Naive B cell (primary cell): ENCODE results near the gene HPS4. TPM values are rescaled to one million over a fixed set of nuclear protein-coding genes. Genes with fewer than 3 reads are reported as not detected.
"Not testable (repeated sequence)": the region's sequence is repeated elsewhere in the genome, so short reads cannot be mapped to it uniquely, and the experiment has no call there.

ENCODE experiments used
- ATAC-seq, 2 donors: fragments of 150-1000 bp; cut with Tn5 transposase; 2 replicates each; pipeline ENCODE4 v1.10.0; 2021; ENCODE audit warnings: low read depth in 2 of 2, mild to moderate bottlenecking in 2 of 2, moderate library complexity in 2 of 2
- DNase-seq: peaks from one replicate; pipeline ENCODE4 v3.0.0; 2022
- H3K27ac Mint-ChIP-seq, 6 donors: one replicate each; pipeline ENCODE4 v1.8.0; 2020 to 2022; ENCODE audit warnings: mild to moderate bottlenecking in 6 of 6, mixed read lengths in 6 of 6, moderate library complexity in 5 of 6, inconsistent platforms in 2 of 6
- H3K27me3 Mint-ChIP-seq, 3 donors: one replicate each; pipeline ENCODE4 v1.8.0; 2021 to 2022; ENCODE audit warnings: mixed read lengths in 3 of 3, mild to moderate bottlenecking in 1 of 3
- H3K36me3 Mint-ChIP-seq, 2 donors: one replicate each; pipeline ENCODE4 v1.8.0; 2020 to 2022; ENCODE audit warnings: mixed read lengths in 2 of 2, inconsistent platforms in 1 of 2, mild to moderate bottlenecking in 1 of 2
- H3K4me1 Mint-ChIP-seq, 3 donors: one replicate each; pipeline ENCODE4 v1.8.0; 2020 to 2022; ENCODE audit warnings: mixed read lengths in 3 of 3, inconsistent platforms in 1 of 3, mild to moderate bottlenecking in 1 of 3, moderate library complexity in 1 of 3
- H3K4me3 Mint-ChIP-seq, 8 donors: one replicate each; pipeline ENCODE4 v1.8.0; 2020 to 2022; ENCODE audit warnings: mild to moderate bottlenecking in 8 of 8, mixed read lengths in 8 of 8, moderate library complexity in 8 of 8, inconsistent platforms in 2 of 8
- H3K9me3 Mint-ChIP-seq, 7 donors: one replicate each; pipeline ENCODE4 v1.8.0; 2020 to 2022; ENCODE audit warnings: mixed read lengths in 7 of 7, mild to moderate bottlenecking in 5 of 7, inconsistent platforms in 2 of 7, moderate library complexity in 1 of 7
- polyA plus RNA-seq, 6 donors: library from polyadenylated mRNA; unstranded; fragments of 300-500 nt; fragmentation: Illumina TruSeq; gene quantifications; one replicate each; pipeline ENCODE4 v1.2.3, GENCODE V29; 2021; ENCODE audit warnings: low read depth in 6 of 6

Gene HPS4
- polyA plus RNA-seq, 6 donors from 2014 or later = 16.7 to 26.9 (median 24.6) TPM

- Mint-ChIP-seq H3K9me3 (peaks cover 0 to 5% (median 2%) of the 10 kb centered on the region in 7 donors), H3K36me3 (peaks cover 0 to 5% of the 10 kb centered on the region in 2 donors), H3K4me3 (peak within 1 kb of the TSS; percentile 88 to 99 (median 95)), H3K27ac (peak within 1 kb of the TSS; percentile 94 to 99 (median 98)), H3K27me3 (no peaks in the 10 kb centered on the region), H3K4me1 (peaks cover 42 to 56% (median 53%) of the 10 kb centered on the region in 3 donors)
- peak; percentile 90 for DNase-seq
- ATAC-seq = peak; percentile 80 to 83
These were observed 54.8 kb downstream of the HPS4 start, which contains the start of gene ASPHD2 for GRCh38 chr22:26428515-26429457. Gene ASPHD2 (plus strand): TSS chr22:26429260. CDS start chr22:26433616, 4,356 bp downstream.

- peaks cover 0 to 21% (median 12%) of the 10 kb centered on the region in 7 donors for H3K9me3 Mint-ChIP-seq
- H3K36me3 Mint-ChIP-seq = no peaks in the 10 kb centered on the region
- H3K4me3 Mint-ChIP-seq = peak overlapping the region; percentile 53 to 89 (median 66)
- peaks cover 0 to 4% (median 0%) of the 10 kb centered on the region in 3 donors for H3K27me3 Mint-ChIP-seq
- peaks cover 33 to 40% (median 39%) of the 10 kb centered on the region in 3 donors for H3K4me1 Mint-ChIP-seq
- H3K27ac Mint-ChIP-seq = peak overlapping the region; percentile 58 to 96 (median 92)
- ATAC-seq (no peak), DNase-seq (no peak)
These were observed 56.7 kb downstream of the HPS4 start for GRCh38 chr22:26426924-26427323.

- Mint-ChIP-seq H3K4me1 (no peaks in the 10 kb centered on the region), H3K36me3 (no peaks in the 10 kb centered on the region), H3K27ac (no peak overlapping the region), H3K27me3 (peaks cover 22 to 28% (median 25%) of the 10 kb centered on the region in 3 donors), H3K9me3 (peaks cover 0 to 14% (median 11%) of the 10 kb centered on the region in 7 donors), H3K4me3 (no peak overlapping the region)
- no peak for DNase-seq
- no peak for ATAC-seq
These were observed 65.0 kb downstream of the HPS4 start for GRCh38 chr22:26418620-26419019.

GRCh38 chr22:26417406-26417805 lies 66.2 kb downstream of the HPS4 start:
- H3K4me3 Mint-ChIP-seq = no peak overlapping the region
- no peaks in the 10 kb centered on the region for H3K36me3 Mint-ChIP-seq
- peaks cover 0 to 2% (median 1%) of the 10 kb centered on the region in 7 donors for H3K9me3 Mint-ChIP-seq
- no peak overlapping the region for H3K27ac Mint-ChIP-seq
- H3K4me1 Mint-ChIP-seq = no peaks in the 10 kb centered on the region
- ATAC-seq = no peak
- peaks cover 18 to 28% (median 25%) of the 10 kb centered on the region in 3 donors for H3K27me3 Mint-ChIP-seq
- DNase-seq = no peak

- H3K9me3 Mint-ChIP-seq = peaks cover 0 to 2% (median 0%) of the 10 kb centered on the region in 7 donors
- ATAC-seq = no peak
These were observed 66.8 kb downstream of the HPS4 start for GRCh38 chr22:26416670-26417276.

GRCh38 chr22:26416256-26416655 lies 67.3 kb downstream of the HPS4 start:
- H3K36me3 Mint-ChIP-seq = no peaks in the 10 kb centered on the region
- no peak overlapping the region for H3K4me3 Mint-ChIP-seq
- H3K4me1 Mint-ChIP-seq = no peaks in the 10 kb centered on the region
- H3K9me3 Mint-ChIP-seq = peaks cover 0 to 2% (median 0%) of the 10 kb centered on the region in 7 donors
- no peak overlapping the region for H3K27ac Mint-ChIP-seq
- ATAC-seq (no peak), DNase-seq (no peak)
- H3K27me3 Mint-ChIP-seq = peaks cover 18 to 25% (median 24%) of the 10 kb centered on the region in 3 donors

More at GRCh38 chr22:26416670-26417276, 66.8 kb downstream of the HPS4 start:
- Mint-ChIP-seq H3K27ac (no peak overlapping the region), H3K36me3 (no peaks in the 10 kb centered on the region), H3K4me1 (no peaks in the 10 kb centered on the region), H3K4me3 (no peak overlapping the region), H3K27me3 (peaks cover 18 to 28% (median 25%) of the 10 kb centered on the region in 3 donors)
- DNase-seq = no peak

- Mint-ChIP-seq H3K4me1 (no peaks in the 10 kb centered on the region), H3K9me3 (peaks cover 0 to 2% (median 0%) of the 10 kb centered on the region in 7 donors), H3K27me3 (peaks cover 15 to 25% (median 23%) of the 10 kb centered on the region in 3 donors), H3K27ac (no peak overlapping the region), H3K36me3 (no peaks in the 10 kb centered on the region), H3K4me3 (no peak overlapping the region)
- DNase-seq (no peak), ATAC-seq (no peak)
These were observed 69.2 kb downstream of the HPS4 start for GRCh38 chr22:26414347-26414746.

- peaks cover 0 to 3% (median 2%) of the 10 kb centered on the region in 3 donors for H3K4me1 Mint-ChIP-seq
- no peak overlapping the region for H3K4me3 Mint-ChIP-seq
- DNase-seq (no peak), ATAC-seq (no peak)
- no peaks in the 10 kb centered on the region for H3K36me3 Mint-ChIP-seq
- H3K27me3 Mint-ChIP-seq = peaks cover 4 to 9% (median 6%) of the 10 kb centered on the region in 3 donors
- H3K9me3 Mint-ChIP-seq = no peaks in the 10 kb centered on the region
- H3K27ac Mint-ChIP-seq = no peak overlapping the region
These were observed 73.2 kb downstream of the HPS4 start for GRCh38 chr22:26410386-26410785.

GRCh38 chr22:26409719-26410335 lies 73.8 kb downstream of the HPS4 start:
- no peaks in the 10 kb centered on the region for H3K9me3 Mint-ChIP-seq
- DNase-seq = no peak

GRCh38 chr22:26408562-26409220 lies 74.9 kb downstream of the HPS4 start:
- not testable (repeated sequence) for H3K4me3 Mint-ChIP-seq, H3K36me3 Mint-ChIP-seq, ATAC-seq, DNase-seq, H3K9me3 Mint-ChIP-seq
- peak overlapping the region in 2 of 6 donors; percentile 35 to 88 for H3K27ac Mint-ChIP-seq
- H3K27me3 Mint-ChIP-seq = peaks cover 6 to 11% (median 7%) of the 10 kb centered on the region in 3 donors
- peaks cover 15 to 17% (median 17%) of the 10 kb centered on the region in 3 donors for H3K4me1 Mint-ChIP-seq

More at GRCh38 chr22:26409719-26410335, 73.8 kb downstream of the HPS4 start:
- Mint-ChIP-seq H3K27me3 (peaks cover 6 to 9% (median 7%) of the 10 kb centered on the region in 3 donors), H3K27ac (no peak overlapping the region), H3K4me3 (no peak overlapping the region), H3K36me3 (no peaks in the 10 kb centered on the region), H3K4me1 (peaks cover 4 to 7% (median 6%) of the 10 kb centered on the region in 3 donors)
- ATAC-seq = no peak

- DNase-seq (no peak), ATAC-seq (no peak)
- Mint-ChIP-seq H3K27ac (peak overlapping the region in 1 of 6 donors; percentile 46), H3K4me3 (no peak overlapping the region), H3K9me3 (no peaks in the 10 kb centered on the region), H3K36me3 (no peaks in the 10 kb centered on the region), H3K27me3 (peaks cover 6 to 11% (median 7%) of the 10 kb centered on the region in 3 donors), H3K4me1 (peaks cover 19 to 21% (median 20%) of the 10 kb centered on the region in 3 donors)
These were observed 77.5 kb downstream of the HPS4 start for GRCh38 chr22:26406118-26406517.

GRCh38 chr22:26404851-26405421 lies 78.6 kb downstream of the HPS4 start:
- peak overlapping the region; percentile 44 to 91 (median 66) for H3K4me3 Mint-ChIP-seq
- H3K36me3 Mint-ChIP-seq = no peaks in the 10 kb centered on the region
- ATAC-seq (peak; percentile 52 to 74), DNase-seq (peak; percentile 15)
- peaks cover 19 to 21% (median 20%) of the 10 kb centered on the region in 3 donors for H3K4me1 Mint-ChIP-seq
- peaks cover 5 to 11% (median 7%) of the 10 kb centered on the region in 3 donors for H3K27me3 Mint-ChIP-seq
- H3K27ac Mint-ChIP-seq = peak overlapping the region in 4 of 6 donors; percentile 71 to 87 (median 82)
- H3K9me3 Mint-ChIP-seq = no peaks in the 10 kb centered on the region
